SK-N-SH (cell line): ENCODE data around the gene LTC4S.

Experiments used
- CTCF ChIP-seq: fragments of 200-600 bp; sonication (generic); IDR thresholded peaks from 2 replicates; pipeline ENCODE4 v1.6.1; 2017; ENCODE audit warnings: antibody characterized with exemption, mild to moderate bottlenecking, moderate library complexity
- ZBTB33 ChIP-seq: IDR thresholded peaks from 2 replicates; pipeline ENCODE4 v1.4.0; 2012; ENCODE audit warnings: low read depth, borderline replicate concordance
- TF ChIP-seq, protein P1 (sequence below): IDR thresholded peaks from 2 replicates; pipeline ENCODE4 v1.6.1; 2012; ENCODE audit warnings: mild to moderate bottlenecking, low read depth, low read length, moderate library complexity

DNA sequence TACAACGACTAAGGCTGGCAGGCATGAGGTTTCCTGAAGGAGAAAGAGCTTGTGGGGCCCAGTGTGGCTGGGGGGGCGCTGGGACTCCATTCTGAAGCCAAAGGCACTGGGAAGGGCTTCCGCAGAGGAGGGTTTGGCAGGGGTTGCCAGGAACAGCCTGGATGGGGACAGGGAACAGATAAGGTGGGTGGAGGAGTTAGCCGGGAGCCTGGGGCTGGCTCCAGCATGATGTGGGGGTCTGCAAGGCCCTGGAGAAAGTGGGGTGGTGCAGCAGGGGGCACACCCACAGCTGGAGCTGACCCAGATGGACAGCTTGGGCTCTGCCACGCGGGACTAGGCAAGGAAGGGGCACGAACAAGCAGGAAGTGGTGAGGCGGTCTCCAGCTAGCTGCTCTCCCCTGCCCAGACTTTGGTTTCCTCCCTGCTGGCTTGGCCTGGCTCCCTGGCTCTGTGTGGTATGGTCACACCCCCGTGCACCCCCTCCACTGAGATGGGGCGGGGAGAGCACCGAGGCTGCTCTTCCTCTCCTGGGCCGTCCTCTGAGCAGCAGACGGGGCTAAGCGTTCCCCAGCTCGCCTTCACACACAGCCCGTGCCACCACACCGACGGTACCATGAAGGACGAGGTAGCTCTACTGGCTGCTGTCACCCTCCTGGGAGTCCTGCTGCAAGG lies at the start of gene LTC4S:
- TF ChIP-seq, protein P1, sequence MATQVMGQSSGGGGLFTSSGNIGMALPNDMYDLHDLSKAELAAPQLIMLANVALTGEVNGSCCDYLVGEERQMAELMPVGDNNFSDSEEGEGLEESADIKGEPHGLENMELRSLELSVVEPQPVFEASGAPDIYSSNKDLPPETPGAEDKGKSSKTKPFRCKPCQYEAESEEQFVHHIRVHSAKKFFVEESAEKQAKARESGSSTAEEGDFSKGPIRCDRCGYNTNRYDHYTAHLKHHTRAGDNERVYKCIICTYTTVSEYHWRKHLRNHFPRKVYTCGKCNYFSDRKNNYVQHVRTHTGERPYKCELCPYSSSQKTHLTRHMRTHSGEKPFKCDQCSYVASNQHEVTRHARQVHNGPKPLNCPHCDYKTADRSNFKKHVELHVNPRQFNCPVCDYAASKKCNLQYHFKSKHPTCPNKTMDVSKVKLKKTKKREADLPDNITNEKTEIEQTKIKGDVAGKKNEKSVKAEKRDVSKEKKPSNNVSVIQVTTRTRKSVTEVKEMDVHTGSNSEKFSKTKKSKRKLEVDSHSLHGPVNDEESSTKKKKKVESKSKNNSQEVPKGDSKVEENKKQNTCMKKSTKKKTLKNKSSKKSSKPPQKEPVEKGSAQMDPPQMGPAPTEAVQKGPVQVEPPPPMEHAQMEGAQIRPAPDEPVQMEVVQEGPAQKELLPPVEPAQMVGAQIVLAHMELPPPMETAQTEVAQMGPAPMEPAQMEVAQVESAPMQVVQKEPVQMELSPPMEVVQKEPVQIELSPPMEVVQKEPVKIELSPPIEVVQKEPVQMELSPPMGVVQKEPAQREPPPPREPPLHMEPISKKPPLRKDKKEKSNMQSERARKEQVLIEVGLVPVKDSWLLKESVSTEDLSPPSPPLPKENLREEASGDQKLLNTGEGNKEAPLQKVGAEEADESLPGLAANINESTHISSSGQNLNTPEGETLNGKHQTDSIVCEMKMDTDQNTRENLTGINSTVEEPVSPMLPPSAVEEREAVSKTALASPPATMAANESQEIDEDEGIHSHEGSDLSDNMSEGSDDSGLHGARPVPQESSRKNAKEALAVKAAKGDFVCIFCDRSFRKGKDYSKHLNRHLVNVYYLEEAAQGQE: no peak
- TF ChIP-seq CTCF (no peak), ZBTB33 (no peak)
